ENCODE measurements around the gene MLYCD. TPM values are rescaled to one million over a fixed set of nuclear protein-coding genes. Genes with fewer than 3 reads are reported as not detected.

Gene MLYCD
- total RNA-seq, 5 donors from 2014 or later (not counting 1 experiment from before 2014, with no cell fraction given) = 7.2 to 10.3 (median 9.1) TPM

DNA sequence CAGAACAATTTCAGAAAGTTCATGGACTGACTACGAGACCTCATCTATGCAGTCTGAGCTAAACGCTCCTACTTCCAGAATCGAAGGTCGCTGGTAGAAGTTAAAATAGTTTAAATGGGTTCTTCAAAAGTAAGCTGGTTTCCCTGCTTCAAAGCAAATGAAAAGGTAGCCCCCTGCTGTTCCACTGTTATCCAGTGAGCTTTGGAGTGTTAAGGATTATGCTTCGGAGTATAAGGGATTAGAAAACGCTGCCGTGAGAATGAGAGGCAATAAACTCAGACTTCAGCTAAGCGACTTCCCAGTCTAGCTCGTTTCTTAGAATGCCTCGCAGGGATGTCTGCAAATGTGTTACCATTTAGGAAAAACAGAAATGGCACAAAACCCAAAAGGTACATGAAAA, 12.4 kb downstream of the MLYCD start:
- Mint-ChIP-seq H3K27ac (no peak overlapping the region), H3K4me1 (peaks cover 3 to 11% (median 7%) of the 10 kb centered on the region in 3 donors), H3K4me3 (no peak overlapping the region), H3K9me3 (no peaks in the 10 kb centered on the region), H3K36me3 (peaks cover 63% of the 10 kb centered on the region), H3K27me3 (no peaks in the 10 kb centered on the region)
- Histone ChIP-seq H3K27me3 (replicated peaks in 1 of 2; ENCODE audit: control insufficient read depth in 2 of 2, extremely low read depth in 1 of 2, insufficient read depth in 2 of 2, low read length in 1 of 2) (no peaks in the 10 kb centered on the region), H3K27ac (ENCODE audit: low read length) (no peak overlapping the region), H3K4me3 (ENCODE audit: control insufficient read depth in 1 of 2, extremely low read depth in 1 of 2, low read length in 1 of 2) (no peak overlapping the region), H3K9me3 (no peaks in the 10 kb centered on the region), H3K4me1 (ENCODE audit: control insufficient read depth in 1 of 2, extremely low read depth in 1 of 2, insufficient read depth in 2 of 2, low read length in 2 of 2) (no peaks in the 10 kb centered on the region), H3K36me3 (ENCODE audit: control insufficient read depth in 2 of 2, extremely low read depth in 1 of 2, insufficient read depth in 1 of 2, low read length in 1 of 2) (peaks cover 34 to 78% of the 10 kb centered on the region in 2 donors)
- ChIA-PET POLR2A (interaction anchor here in 1 of 2 donors (0.6 kb wide), 1 partner anchor 196 kb away, joined by 3 read pairs; no protein-coding TSS in a partner anchor), CTCF (no interaction called here)
- DNase-seq (no peak), ATAC-seq (replicated peaks in 1 of 4) (no peak)
- WGBS (ENCODE audit: insufficient coverage) = 100% methylated on average over 1 of the region's 10 CpGs

DNA sequence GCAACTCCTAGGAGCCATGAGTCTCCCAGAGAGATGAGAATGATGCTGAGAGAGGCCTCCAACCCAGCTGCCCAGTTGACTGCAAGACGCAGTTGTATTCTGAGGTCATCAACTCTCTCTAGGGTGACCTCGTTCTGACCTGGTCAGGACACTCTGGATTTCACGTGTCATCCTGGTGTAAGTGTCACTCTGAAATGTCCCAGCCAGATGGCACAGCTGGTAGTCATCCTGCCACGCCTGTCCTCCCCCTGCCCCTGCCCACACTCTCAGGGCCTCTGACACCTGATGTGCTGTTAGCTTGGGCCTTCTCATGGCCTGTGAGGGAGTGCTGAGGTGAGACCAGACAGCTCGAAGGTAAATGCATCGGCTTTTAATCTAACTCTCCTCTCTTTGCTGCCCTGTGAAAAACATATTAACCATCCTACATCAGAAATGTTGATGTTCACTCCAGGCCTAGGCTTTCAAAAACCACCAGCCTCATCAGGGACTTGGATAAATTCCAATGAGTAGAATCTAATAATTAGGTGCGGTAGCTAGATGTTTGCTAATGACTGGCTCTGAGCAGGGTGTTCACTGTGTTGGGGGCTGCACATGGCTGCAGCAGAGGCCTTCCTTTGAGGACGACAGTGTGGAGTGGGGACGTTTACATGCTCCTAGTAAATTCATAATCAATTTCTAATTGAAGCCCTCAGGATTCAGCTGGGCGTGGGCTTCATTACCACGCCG, 13.8 kb downstream of the MLYCD start:
- CTCF ChIA-PET = interaction anchor here in 1 of 2 donors (0.5 kb wide), 1 partner anchor 811 kb away, joined by 6 read pairs; no protein-coding TSS in a partner anchor
- no peak overlapping the region for H3K4me3 Mint-ChIP-seq
- Histone ChIP-seq H3K9me3 (no peaks in the 10 kb centered on the region), H3K27me3 (replicated peaks in 1 of 2; ENCODE audit: control insufficient read depth in 2 of 2, extremely low read depth in 1 of 2, insufficient read depth in 2 of 2, low read length in 1 of 2) (no peaks in the 10 kb centered on the region), H3K4me3 (ENCODE audit: control insufficient read depth in 1 of 2, extremely low read depth in 1 of 2, low read length in 1 of 2) (no peak overlapping the region), H3K36me3 (ENCODE audit: control insufficient read depth in 2 of 2, extremely low read depth in 1 of 2, insufficient read depth in 1 of 2, low read length in 1 of 2) (peaks cover 34 to 77% of the 10 kb centered on the region in 2 donors), H3K27ac (ENCODE audit: low read length) (no peak overlapping the region), H3K4me1 (ENCODE audit: control insufficient read depth in 1 of 2, extremely low read depth in 1 of 2, insufficient read depth in 2 of 2, low read length in 2 of 2) (no peaks in the 10 kb centered on the region)
- no peaks in the 10 kb centered on the region for H3K27me3 Mint-ChIP-seq
- WGBS (ENCODE audit: insufficient coverage) = 90% methylated on average over 3 of the region's 12 CpGs
- ATAC-seq (replicated peaks in 1 of 4) (no peak), DNase-seq (no peak)
- POLR2A ChIA-PET = no interaction called here
- no peaks in the 10 kb centered on the region for H3K9me3 Mint-ChIP-seq
- peaks cover 0 to 8% (median 5%) of the 10 kb centered on the region in 3 donors for H3K4me1 Mint-ChIP-seq
- no peak overlapping the region for H3K27ac Mint-ChIP-seq
- H3K36me3 Mint-ChIP-seq = peaks cover 60% of the 10 kb centered on the region

DNA sequence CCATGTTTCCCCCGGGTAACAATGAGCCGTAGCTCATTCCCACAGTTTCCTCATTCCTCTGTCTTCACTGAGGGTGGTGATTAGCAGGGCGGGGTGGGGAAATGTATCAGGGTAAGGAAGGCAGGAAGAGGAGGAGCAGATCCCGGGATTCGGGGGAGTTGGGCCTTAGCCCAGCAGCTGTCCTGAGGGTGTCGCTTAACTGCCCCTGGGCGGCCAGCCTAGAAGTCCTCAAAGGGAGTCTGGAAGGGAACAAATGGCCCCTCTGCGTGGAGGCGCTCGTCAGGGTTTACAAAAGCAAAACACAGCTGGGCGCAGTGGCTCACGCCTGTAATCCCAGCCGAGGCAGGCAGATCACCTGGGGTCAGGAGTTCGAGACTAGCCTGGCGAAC, 14.3 kb downstream of the MLYCD start:
- DNase-seq (no peak), ATAC-seq (replicated peaks in 1 of 4) (no peak)
- no peaks in the 10 kb centered on the region for H3K9me3 ChIP-seq
- no peaks in the 10 kb centered on the region for H3K27me3 ChIP-seq (replicated peaks in 1 of 2; ENCODE audit: control insufficient read depth in 2 of 2, extremely low read depth in 1 of 2, insufficient read depth in 2 of 2, low read length in 1 of 2)
- H3K36me3 ChIP-seq (ENCODE audit: control insufficient read depth in 2 of 2, extremely low read depth in 1 of 2, insufficient read depth in 1 of 2, low read length in 1 of 2) = peaks cover 32 to 78% of the 10 kb centered on the region in 2 donors
- POLR2A ChIA-PET = no interaction called here
- Mint-ChIP-seq H3K9me3 (no peaks in the 10 kb centered on the region), H3K27ac (no peak overlapping the region), H3K36me3 (peaks cover 65% of the 10 kb centered on the region), H3K27me3 (no peaks in the 10 kb centered on the region), H3K4me1 (peaks cover 0 to 8% (median 5%) of the 10 kb centered on the region in 3 donors), H3K4me3 (no peak overlapping the region)
- CTCF ChIA-PET = no interaction called here
- 98% methylated on average over 13 of the region's 15 CpGs for WGBS (ENCODE audit: insufficient coverage)
- H3K4me1 ChIP-seq (ENCODE audit: control insufficient read depth in 1 of 2, extremely low read depth in 1 of 2, insufficient read depth in 2 of 2, low read length in 2 of 2) = no peaks in the 10 kb centered on the region
- H3K4me3 ChIP-seq (ENCODE audit: control insufficient read depth in 1 of 2, extremely low read depth in 1 of 2, low read length in 1 of 2) = no peak overlapping the region
- H3K27ac ChIP-seq (ENCODE audit: low read length) = no peak overlapping the region

DNA sequence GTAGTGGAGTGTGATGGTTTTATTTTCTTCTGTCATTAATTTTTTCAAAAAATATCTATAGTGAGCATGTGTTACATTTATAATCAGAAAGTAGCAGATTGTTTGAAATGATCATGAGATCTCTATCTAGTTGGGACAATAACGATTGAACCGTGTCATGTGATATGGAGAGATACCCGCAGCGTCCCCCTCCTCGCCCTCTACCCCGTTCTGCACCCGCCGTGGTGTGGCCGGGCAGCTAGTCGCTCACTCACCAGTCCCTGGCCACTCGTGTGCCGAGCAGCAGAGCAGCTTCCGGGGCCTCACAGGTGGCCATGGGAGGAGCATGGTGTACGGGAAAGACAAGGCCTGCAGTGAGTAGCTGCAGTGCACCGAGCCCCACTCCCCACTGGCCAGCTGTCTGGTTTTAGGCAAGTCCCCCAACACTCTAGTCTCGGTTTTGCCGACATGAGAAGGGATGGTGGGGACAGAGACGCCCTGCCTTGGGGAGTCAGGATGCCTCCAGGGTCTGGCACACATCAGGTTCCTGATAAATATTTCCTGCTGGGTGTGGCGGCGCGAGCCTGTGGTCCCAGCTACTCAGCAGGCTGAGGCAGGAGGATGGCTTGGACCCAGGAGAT, 15.3 kb downstream of the MLYCD start:
- H3K9me3 Mint-ChIP-seq = no peaks in the 10 kb centered on the region
- H3K27ac Mint-ChIP-seq = no peak overlapping the region
- Histone ChIP-seq H3K27me3 (replicated peaks in 1 of 2; ENCODE audit: control insufficient read depth in 2 of 2, extremely low read depth in 1 of 2, insufficient read depth in 2 of 2, low read length in 1 of 2) (no peaks in the 10 kb centered on the region), H3K27ac (ENCODE audit: low read length) (no peak overlapping the region), H3K4me3 (ENCODE audit: control insufficient read depth in 1 of 2, extremely low read depth in 1 of 2, low read length in 1 of 2) (no peak overlapping the region), H3K4me1 (ENCODE audit: control insufficient read depth in 1 of 2, extremely low read depth in 1 of 2, insufficient read depth in 2 of 2, low read length in 2 of 2) (no peaks in the 10 kb centered on the region), H3K36me3 (ENCODE audit: control insufficient read depth in 2 of 2, extremely low read depth in 1 of 2, insufficient read depth in 1 of 2, low read length in 1 of 2) (peaks cover 22 to 78% of the 10 kb centered on the region in 2 donors), H3K9me3 (no peaks in the 10 kb centered on the region)
- H3K27me3 Mint-ChIP-seq = no peaks in the 10 kb centered on the region
- POLR2A ChIA-PET = no interaction called here
- CTCF ChIA-PET = no interaction called here
- ATAC-seq (replicated peaks in 1 of 4) (no peak), DNase-seq (no peak)
- H3K36me3 Mint-ChIP-seq = peaks cover 67% of the 10 kb centered on the region
- H3K4me1 Mint-ChIP-seq = peaks cover 0 to 11% (median 5%) of the 10 kb centered on the region in 3 donors
- no peak overlapping the region for H3K4me3 Mint-ChIP-seq
- 97% methylated on average over 21 of the region's 21 CpGs for WGBS (ENCODE audit: insufficient coverage)

DNA sequence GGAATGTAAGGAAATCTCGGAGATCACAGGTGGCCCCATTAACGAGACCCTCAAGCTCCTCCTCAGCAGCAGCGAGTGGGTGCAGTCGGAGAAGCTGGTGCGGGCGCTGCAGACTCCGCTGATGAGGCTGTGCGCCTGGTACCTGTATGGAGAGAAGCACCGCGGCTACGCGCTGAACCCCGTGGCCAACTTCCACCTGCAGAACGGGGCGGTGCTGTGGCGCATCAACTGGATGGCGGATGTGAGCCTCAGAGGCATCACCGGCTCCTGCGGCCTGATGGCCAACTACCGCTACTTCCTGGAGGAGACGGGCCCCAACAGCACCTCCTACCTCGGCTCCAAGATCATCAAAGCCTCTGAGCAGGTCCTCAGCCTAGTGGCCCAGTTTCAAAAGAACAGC, 16.2 kb downstream of the MLYCD start:
- Mint-ChIP-seq H3K9me3 (no peaks in the 10 kb centered on the region), H3K4me1 (peaks cover 0 to 12% (median 5%) of the 10 kb centered on the region in 3 donors), H3K36me3 (peaks cover 69% of the 10 kb centered on the region), H3K27ac (no peak overlapping the region), H3K27me3 (no peaks in the 10 kb centered on the region), H3K4me3 (no peak overlapping the region)
- Histone ChIP-seq H3K27me3 (replicated peaks in 1 of 2; ENCODE audit: control insufficient read depth in 2 of 2, extremely low read depth in 1 of 2, insufficient read depth in 2 of 2, low read length in 1 of 2) (no peaks in the 10 kb centered on the region), H3K4me1 (ENCODE audit: control insufficient read depth in 1 of 2, extremely low read depth in 1 of 2, insufficient read depth in 2 of 2, low read length in 2 of 2) (no peaks in the 10 kb centered on the region), H3K27ac (ENCODE audit: low read length) (no peak overlapping the region), H3K4me3 (ENCODE audit: control insufficient read depth in 1 of 2, extremely low read depth in 1 of 2, low read length in 1 of 2) (no peak overlapping the region), H3K9me3 (no peaks in the 10 kb centered on the region), H3K36me3 (ENCODE audit: control insufficient read depth in 2 of 2, extremely low read depth in 1 of 2, insufficient read depth in 1 of 2, low read length in 1 of 2) (peaks cover 19 to 79% of the 10 kb centered on the region in 2 donors)
- ChIA-PET POLR2A (no interaction called here), CTCF (no interaction called here)
- ATAC-seq (replicated peaks in 1 of 4) = no peak
- DNase-seq = no peak
- 97% methylated on average over 21 of the region's 22 CpGs for WGBS (ENCODE audit: insufficient coverage)

DNA sequence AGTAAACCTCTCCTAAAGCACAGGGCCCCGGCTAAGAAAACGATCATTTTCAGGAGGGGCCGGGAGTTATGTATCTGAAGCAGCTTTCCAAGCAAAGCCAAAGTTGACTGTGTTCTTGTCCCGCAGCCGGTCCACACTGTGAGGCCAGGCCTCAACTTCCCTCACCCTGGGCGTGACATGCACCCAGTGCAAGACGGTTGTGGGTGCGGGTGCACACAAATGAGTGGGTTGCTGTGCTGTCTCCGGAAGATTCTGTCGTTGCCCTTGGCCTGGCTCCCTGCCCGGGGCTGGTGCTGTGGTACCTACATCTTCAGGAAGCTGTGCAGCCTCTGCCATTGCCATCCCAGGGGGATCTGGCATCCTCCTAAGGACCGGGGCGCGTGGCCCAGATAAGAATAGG, 16.6 kb downstream of the MLYCD start:
- H3K4me3 ChIP-seq (ENCODE audit: control insufficient read depth in 1 of 2, extremely low read depth in 1 of 2, low read length in 1 of 2) = no peak overlapping the region
- WGBS (ENCODE audit: insufficient coverage) = 98% methylated on average over 10 of the region's 14 CpGs
- H3K9me3 ChIP-seq = no peaks in the 10 kb centered on the region
- ChIA-PET POLR2A (no interaction called here), CTCF (no interaction called here)
- H3K27ac ChIP-seq (ENCODE audit: low read length) = no peak overlapping the region
- peaks cover 15 to 80% of the 10 kb centered on the region in 2 donors for H3K36me3 ChIP-seq (ENCODE audit: control insufficient read depth in 2 of 2, extremely low read depth in 1 of 2, insufficient read depth in 1 of 2, low read length in 1 of 2)
- H3K9me3 Mint-ChIP-seq = no peaks in the 10 kb centered on the region
- no peaks in the 10 kb centered on the region for H3K27me3 Mint-ChIP-seq
- no peak overlapping the region for H3K27ac Mint-ChIP-seq
- H3K36me3 Mint-ChIP-seq = peaks cover 69% of the 10 kb centered on the region
- H3K4me1 Mint-ChIP-seq = peaks cover 0 to 12% (median 5%) of the 10 kb centered on the region in 3 donors
- H3K4me1 ChIP-seq (ENCODE audit: control insufficient read depth in 1 of 2, extremely low read depth in 1 of 2, insufficient read depth in 2 of 2, low read length in 2 of 2) = no peaks in the 10 kb centered on the region
- H3K27me3 ChIP-seq (replicated peaks in 1 of 2; ENCODE audit: control insufficient read depth in 2 of 2, extremely low read depth in 1 of 2, insufficient read depth in 2 of 2, low read length in 1 of 2) = no peaks in the 10 kb centered on the region
- DNase-seq (no peak), ATAC-seq (replicated peaks in 1 of 4) (no peak)
- H3K4me3 Mint-ChIP-seq = no peak overlapping the region

Measured in T-cell (primary cell).